Measurements from ENCODE around the gene AGBL4.

The AGBL4 gene

DNA sequence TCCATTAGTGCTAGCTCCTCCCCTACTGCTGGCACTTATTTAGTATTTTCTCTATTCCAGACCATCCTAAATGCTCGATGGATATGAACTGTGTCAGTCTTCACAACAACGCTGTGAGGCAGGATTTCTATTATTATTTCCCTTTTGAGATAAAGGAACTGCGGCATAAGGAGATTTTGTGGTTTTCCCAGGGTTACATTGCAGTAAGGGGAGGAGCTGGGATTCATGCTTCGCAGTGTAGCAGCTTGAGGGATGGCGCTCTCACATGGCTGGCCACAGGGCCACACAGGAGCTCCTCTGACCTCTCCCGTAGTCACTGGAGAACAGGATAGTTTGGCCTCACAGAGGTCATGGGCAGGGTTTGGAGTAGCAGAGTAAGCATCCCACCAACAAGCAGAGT is 1364.0 kb downstream of the AGBL4 start:
- no peak for DNase-seq (ENCODE audit: low read depth, low spot score)

DNA sequence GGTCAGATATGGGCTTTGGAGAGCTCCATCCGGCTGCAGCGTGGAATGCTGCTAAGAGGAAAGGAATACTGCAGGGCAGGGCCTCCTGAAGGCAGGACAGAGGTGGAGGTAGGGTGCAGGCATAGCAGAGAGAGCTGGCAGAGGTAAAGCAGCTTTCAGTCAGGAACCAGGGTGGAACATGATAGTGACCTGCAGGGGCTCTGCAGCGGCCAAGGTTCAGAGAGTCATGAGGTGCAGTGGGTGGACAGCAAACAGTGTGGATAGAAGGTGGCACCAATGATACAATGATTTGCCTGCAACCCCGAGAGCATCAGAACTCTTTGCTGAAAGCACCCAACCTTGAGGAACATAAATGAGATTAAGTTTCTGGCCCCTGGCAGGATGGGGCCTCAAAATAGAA is 1366.3 kb downstream of the AGBL4 start:
- DNase-seq (ENCODE audit: low read depth, low spot score) = no peak

DNA sequence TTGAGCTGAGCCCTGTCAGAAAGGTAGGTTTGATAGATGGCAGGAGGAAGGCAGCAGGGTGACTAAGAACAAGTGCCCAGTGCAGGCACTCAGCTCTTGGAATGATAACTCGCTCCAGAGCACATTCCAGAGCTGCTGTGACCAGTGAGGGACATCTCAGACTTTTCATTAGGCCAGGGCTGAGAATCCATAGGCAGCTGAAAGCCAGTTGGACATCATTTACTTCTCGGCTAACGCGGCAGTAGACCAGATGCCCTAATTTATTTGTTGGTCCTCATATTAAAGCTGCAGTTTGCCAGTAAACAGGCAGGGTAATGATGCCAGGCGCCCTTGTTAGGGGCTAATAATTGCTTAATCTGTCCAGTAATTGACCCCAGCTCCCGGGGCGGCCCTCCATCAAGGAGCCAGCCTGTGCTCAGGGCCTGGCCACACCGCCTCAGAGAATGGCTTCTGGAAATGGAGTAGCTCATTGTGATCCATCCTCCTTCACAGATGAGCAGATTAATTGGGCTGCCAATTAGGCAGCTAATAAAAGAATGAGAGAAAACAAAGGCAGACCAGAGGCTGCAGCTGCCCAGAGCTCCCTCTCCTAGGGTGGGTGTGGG is 1369.0 kb downstream of the AGBL4 start:
- DNase-seq (ENCODE audit: low read depth, low spot score) = no peak

DNA sequence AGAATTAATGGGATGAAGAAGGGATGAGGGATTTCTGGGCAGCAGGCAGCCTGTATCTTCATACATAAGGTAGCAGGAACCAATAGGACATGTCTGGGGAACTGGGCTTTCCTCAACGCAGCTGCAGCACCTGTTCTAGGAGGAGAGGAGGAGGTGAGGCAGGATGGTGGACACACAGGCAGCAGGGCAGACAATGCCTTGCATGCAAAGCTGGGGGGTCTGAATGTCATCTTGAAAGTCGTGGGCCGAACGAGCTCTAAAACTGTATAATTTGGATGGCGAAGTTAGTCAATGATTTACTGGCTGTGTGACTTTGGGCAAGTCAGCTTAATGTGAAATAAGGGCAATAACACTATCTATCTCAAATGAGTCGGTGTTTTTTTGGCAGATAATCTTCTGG is 1371.4 kb downstream of the AGBL4 start:
- DNase-seq (ENCODE audit: low read depth, low spot score) = no peak

DNA sequence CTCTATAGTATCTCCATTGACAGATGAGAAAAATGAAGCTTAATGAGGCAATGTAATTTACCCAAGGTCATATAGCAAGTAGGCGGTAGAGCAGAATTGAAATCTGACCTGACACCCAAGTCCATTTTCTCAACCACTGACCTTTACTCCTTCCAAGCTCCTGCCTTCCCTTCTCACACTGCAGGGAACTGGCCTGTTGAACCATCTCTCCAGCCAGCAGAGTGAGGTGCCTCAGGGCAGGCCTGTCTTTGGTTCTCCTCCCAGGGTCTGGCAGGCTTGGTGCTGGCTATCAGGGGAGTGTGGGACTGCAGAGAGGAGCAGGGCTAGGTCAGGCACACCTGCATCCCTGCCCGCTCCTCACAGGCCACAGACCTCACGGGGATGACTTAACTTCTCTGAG is 1373.9 kb downstream of the AGBL4 start:
- DNase-seq (ENCODE audit: low read depth, low spot score) = no peak

DNA sequence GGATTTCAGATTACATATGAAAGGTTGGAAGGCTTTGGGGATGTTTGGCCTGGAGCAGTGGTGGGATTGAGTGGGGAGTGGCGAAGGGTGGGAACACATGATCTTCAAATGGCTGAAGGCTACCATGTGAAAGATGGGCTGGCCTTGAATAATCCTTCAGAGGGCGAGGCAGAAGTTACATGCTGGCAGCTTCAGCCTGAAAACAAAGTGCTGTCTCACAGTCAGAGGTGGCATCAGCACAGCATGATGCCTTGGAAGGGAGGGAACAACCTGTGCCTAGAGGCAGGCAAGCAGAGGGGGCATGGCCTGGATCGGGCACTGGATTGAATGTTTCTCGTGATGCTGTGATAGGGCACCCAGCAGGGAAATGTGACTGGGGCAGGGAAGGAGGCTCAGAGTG is 1377.9 kb downstream of the AGBL4 start:
- no peak for DNase-seq (ENCODE audit: low read depth, low spot score)

DNA sequence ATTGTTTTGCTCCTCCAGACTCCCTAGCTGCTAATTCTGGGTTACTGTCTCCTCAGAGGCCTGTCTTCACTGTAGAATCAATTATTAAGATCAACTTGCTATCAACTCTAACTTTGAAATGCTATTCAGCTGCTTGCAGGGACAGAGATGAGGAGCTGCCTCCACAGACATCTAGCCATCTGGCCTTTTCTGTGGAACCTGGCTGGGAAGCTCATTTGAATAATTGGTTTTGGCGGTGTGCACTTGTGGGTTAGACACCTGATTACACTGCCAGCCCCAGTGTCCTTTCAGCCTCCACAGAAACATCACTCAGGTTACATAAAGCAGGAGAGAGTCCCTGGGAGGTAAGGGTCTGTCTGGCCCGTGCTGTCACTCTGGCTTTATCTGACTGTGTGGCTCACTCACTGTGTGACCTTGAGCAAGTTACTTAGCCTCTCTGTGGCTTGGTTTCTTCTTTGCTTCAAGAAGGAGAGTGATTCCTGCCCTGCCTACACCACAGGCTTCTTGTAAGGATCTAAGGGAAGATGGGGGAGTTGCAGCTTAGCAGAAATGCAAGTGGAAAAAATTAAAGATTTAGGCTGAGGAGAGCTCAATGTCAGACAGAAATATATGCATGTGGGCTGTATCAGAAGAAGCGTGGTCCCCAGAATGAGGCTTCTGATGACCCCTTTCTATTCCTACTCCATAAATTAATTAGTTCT is 1378.7 kb downstream of the AGBL4 start:
- no peak for DNase-seq (ENCODE audit: low read depth, low spot score)

DNA sequence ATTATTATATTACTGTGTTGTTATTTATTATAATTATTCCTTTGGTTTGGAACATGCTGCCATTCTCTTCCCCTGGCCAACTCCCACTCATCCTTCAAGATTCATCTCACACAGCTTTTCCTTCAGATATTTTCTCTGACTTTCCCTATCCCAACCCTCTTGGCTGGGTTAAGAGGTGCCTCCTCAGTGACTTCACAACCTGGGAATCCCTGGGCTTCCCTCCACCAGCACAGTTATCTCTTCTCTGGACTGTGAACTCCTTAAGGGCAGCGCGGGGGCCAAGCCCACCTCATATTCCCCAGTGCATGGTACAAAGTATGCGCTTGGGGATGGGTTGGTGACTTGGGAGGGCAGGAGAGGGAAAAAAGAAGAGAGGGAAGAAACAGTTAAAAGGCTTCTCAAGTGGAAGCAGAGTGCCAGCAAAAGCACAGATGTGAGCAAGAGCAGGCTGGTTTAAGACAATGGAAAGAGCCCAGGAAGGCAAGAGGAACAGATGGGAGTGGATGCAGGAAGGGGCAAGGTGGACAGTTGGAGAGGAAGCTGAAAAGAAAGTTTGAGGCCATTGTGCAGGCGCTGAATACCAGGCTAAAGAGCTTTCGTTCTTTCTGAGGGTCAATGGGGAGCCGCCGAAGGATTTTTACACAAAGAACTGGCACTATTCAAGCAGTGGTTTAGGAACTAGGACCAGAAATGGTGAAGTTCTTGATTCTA is 1379.4 kb downstream of the AGBL4 start:
- DNase-seq (ENCODE audit: low read depth, low spot score) = no peak

DNA sequence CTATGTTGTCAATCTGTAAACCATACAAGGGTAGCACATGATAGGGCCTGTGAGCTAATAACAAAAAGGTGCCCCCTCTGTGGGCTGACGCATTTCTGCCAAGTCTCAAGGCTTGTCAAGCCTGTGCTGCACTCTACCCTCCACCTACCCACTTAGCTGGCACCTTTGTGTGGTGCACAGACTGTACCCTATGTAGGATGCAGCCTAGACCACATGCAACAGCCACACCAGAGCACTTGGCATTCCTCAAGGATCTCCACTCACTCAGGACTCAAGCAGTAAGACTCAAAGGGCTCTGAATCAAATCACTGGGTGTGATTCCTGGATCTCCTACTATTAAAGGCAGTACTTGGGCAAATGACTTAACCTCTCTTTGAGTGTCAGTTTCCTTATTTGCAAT is 1380.6 kb downstream of the AGBL4 start:
- DNase-seq (ENCODE audit: low read depth, low spot score) = no peak

DNA sequence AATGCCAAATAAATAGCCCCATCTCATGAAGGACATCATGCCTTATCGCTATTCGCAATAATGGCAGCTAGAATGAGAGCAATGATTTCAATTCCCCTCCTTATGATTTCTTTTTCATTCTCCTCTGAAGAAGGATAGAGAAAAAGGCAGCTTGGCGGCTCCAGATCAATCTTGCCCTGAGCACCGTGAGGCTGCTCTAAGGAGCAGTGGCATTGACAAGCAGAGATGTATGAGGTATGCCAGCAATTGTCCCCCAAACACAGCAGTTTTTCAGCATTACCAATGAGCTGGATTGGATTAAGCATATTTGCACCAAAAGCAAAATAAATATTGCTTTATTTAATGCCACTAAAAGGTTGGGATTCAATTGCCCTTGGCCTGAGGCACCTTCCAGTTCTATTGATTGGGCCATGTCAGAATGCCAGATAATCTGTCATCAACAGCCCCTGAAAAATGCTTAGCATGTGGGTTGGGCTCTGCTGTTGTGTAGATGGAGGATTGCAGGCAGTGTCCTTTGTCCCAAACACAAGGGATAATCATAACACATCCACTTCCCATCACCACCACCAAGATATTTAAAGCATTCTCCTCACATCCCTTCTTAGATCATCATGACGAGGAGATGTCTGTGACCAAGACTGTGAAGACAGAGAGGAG is 1382.8 kb downstream of the AGBL4 start:
- DNase-seq (ENCODE audit: low read depth, low spot score) = no peak

DNA sequence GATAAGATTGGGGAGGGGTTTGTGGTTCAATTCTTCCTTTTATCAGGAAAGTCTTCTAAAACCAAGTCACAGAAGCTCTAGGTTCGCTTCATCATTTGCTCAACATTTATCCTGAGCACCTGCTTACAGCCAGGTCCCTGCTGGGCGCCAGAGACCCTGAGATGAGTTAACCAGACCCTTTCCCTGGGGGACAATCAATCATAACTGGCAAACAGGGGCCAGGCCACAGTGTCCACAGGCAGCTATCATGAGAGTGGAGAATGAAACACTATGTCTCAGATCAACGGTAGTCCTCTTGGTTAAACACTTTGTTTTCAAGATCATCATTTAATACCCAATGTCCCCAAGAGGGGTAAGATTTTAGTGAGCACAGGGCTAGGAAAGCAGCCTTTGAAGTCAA is 1393.9 kb downstream of the AGBL4 start:
- no peak for DNase-seq (ENCODE audit: low read depth, low spot score)

DNA sequence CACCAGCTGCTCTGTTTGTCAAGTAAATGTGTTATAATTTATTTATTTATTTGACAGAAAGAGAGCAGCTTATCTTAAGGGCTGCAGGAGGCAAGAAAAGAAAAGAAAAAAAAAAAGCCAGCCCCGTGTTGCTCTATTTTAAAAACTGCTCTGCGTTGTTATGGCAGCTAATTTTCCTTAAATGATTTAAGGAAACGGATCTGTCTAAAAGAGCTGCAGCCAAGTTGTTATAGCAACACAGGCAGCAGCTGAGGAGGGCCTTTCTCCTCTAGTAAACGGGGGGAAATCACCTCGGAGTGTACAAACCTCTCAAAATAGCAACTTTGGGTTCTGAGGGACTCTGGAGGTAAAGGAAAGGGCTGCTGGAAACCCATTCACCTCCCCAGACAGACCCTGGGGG is 1396.3 kb downstream of the AGBL4 start:
- DNase-seq (ENCODE audit: low read depth, low spot score) = no peak

DNA sequence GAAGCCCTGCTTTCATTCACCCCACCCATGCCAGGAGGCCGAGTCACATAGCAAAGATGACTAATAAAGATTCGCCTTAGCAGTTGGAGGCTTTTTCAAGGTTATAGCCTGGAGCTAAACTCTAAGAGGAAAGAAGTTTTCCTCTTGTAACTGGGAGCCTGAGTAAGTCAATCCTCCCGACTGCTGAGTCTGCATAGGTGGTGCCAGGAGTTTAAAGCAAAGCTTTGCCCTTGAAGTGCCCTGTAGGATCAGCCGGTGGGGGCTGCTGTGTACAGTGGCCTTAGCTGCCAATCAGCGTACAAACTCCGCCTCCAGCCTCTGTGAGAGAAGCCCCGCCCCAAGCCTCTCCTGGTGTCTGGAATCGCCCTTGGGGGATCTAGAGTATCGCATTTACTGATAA is 1404.2 kb downstream of the AGBL4 start:
- no peak for DNase-seq (ENCODE audit: low read depth, low spot score)

DNA sequence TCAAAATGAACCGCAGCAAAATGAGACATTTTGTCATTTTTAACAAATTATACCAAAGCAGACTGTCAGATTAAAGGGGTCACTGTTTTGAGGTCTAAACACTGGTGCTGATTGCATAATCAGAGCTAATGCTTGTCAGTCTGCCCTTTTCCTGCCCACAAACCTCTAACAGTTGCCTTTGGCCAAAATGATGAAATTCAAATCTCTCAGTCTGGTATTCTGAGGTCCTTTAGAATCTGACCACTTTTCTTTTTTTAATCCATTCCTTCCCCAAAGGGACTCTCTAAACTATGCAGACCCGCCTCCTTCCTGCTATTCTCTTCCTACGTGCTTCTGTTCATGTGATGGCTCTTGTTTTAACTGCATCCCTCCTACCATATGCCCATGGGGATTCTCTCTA is 1406.5 kb downstream of the AGBL4 start:
- no peak for DNase-seq (ENCODE audit: low read depth, low spot score)

DNA sequence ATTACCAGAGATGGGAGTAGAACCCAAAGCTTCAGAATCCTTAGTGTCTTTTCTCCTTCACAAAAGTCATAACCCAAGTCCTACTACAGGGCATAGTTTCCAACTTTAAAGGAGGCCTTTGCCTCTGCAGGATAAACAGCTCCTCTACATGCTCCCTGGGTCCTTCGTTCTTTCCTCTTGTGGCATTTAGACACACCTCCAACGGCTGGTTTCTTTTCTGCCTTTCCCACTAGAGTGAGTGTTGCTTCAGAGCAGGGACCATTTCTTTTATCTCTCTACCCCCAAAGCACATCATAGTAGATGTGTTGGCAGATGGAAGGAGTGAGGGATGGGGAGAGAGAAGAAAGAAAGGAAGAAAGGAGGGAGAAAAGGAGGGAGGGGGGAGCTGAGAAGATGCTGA is 1407.0 kb downstream of the AGBL4 start:
- DNase-seq (ENCODE audit: low read depth, low spot score) = no peak

DNA sequence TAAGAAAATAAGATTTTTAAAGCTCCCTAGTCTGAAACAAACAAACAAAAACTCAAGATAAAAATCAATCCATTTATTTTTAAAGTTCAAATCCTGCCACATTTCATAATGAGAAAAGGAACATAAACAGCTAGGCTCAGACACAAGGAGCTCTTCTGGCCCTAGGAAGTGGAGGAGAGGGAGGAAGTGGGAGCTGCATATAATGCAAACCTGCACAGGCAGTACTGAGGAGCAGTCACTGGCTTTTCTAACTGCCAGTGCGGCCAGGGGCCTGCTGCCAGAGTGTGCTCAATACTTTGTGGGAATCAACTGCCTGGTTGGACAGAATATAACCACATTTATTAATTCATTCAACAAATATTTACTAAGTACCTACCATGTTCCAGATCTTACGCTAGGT is 1411.9 kb downstream of the AGBL4 start:
- DNase-seq (ENCODE audit: low read depth, low spot score) = no peak

DNA sequence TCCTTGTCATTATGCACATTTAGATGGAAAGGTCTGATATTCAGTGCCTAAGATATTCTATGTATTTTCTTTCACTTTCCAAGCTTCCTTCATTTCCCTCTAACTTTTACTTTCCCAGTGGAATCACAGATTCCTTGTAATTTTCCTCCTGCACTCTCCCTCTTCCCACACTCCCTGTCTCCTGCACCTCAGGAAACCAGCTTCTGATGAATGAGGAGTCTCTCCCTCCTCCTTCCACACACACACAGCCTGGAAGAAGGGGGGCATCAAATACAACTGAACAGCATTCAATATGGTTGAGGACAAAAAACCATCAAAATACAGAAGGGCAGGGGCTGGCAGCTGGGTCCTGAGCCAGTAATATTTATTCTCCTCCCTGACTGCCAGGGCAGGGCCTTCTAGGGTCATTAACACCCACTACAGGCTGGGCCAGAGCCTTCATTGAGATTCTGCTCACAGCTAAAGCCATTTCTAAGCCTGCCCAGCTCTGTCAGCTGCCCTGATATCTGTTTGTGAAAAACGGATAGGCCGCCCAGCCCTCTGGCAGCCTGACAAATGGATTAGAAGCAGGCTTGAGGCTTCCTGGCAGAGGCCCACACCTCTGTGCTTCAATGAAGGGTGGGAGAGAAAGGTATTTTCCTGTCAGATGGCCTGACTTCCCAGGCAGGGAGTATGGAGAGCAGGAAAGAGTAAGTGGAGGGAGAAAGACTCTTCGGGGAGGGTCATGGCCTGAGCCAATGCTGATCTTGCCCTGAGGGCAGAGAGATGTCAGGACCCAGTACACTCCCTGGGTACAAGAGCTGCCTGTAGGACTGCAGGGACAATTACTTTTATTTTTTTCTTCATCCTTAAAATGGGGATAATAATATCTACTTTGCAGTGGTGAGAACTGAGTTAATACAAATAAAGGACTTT is 1412.9 kb downstream of the AGBL4 start:
- DNase-seq (ENCODE audit: low read depth, low spot score) = no peak

DNA sequence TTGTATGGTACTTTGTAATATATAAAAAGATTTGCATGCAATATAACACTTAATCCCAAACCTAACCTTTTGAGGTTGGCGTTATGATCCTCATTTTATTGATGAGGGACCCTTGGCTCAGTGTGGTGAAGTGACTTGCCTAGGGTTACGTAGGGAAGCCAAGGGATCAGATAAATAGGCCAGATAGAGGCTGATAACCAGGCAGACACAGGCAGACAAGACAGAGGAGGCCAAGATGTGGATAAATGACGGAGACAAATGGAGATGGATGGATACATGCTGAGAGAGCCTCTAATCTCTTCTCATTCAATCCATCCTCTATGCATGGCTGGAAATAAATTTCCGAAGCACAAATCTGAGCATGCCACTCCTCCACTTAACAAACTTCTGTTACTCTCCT is 1414.9 kb downstream of the AGBL4 start:
- DNase-seq (ENCODE audit: low read depth, low spot score) = no peak

DNA sequence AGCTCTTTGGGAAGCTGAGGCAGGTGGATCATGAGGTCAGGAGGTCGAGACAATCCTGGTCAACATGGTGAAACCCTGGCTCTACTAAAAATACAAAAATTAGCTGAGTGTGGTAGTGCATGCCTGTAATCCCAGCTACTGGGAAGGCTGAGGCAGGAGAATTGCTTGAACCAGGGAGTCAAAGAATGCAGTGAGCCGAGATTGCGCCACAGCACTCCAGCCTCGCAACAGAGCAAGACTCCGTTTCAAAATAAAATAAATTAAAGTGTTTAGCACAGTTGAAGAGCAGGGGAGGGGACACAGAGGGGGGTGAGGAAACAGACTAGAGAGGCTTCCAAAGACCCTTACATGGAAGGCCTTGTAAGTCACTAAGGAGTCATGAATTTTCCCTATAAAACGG is 1420.5 kb downstream of the AGBL4 start:
- no peak for DNase-seq (ENCODE audit: low read depth, low spot score)

DNA sequence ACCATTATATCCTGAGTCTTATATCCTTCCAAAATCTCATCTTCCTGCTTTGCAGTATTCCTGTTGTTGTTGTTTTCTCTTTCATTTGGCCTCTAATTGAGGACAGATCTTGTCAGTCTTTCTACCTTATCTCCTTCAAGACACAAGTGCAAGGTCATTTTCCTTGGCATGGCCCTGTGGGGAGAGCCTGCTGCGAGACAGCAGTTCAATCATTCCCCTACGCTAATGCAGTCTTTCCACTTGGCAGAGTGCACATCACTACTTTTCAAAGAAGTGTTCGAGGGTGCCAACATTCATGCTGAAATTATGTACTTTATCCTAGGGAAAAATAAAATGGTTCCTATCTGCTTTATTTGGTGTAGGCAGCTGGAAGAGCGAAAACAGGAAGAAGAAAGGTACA is 1421.4 kb downstream of the AGBL4 start:
- DNase-seq (ENCODE audit: low read depth, low spot score) = no peak

DNA sequence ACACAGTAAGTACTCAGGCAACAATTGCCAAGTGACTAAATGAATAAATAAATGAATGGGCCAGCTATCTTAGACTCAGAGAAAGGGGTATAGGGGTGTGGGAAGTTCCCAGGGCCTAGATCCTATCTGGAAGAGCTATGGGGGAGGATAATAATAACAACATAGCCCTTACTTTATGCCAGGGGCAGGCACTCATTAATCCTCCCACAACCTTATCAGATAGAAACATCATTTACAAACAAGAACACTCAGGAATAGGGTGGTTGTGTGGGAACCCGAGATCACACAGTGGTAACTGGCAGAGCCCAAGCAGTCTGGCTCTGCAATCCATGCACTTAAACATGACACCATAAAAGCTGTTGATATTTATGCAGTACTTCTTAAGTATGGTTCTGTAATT is 1423.6 kb downstream of the AGBL4 start:
- DNase-seq (ENCODE audit: low read depth, low spot score) = no peak

DNA sequence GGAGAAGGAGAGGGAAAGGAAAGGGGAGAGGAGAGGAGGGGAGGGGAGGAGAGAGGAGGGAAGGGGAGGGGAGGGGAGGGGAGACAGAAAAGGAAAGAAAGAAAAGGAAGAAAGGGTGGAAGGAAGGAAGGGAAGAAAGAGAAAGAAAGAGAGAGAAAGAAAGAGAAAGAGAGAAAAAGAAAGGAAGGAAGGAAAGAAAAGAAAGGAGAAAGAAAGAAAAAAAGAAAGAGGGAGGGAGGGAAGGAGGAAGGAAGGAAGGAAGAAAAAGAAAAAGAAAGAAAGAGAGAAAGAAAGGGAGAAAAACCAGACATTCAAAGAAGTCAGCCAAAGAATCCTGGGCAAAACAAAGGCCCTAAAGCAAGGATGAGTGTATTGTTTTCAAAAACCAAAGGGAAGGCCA is 1426.1 kb downstream of the AGBL4 start:
- DNase-seq (ENCODE audit: low read depth, low spot score) = no peak
